ENCODE results near the gene LZTFL1.

Gene LZTFL1

DNA sequence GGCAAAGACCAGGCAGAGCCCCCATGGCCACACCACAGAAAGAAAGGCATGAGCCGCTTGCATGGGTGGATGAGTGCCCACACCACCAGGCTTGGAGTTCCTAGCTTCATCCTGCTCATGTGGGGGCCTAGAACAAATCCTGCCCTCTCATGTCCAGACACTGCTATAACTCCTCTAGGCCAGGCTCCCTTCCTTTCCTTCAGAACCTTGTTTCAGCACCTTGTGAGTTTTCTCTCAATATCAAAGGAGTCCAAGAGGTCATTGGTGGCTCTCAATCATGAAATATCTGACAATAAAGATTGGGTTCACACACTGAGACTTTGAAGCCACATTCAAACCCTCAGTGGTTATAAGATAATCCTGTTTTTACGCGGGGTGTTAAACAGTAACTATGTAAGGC is 58.3 kb downstream of the LZTFL1 start:
- H3K27ac ChIP-seq = no peak overlapping the region
- TF ChIP-seq, protein P1, sequence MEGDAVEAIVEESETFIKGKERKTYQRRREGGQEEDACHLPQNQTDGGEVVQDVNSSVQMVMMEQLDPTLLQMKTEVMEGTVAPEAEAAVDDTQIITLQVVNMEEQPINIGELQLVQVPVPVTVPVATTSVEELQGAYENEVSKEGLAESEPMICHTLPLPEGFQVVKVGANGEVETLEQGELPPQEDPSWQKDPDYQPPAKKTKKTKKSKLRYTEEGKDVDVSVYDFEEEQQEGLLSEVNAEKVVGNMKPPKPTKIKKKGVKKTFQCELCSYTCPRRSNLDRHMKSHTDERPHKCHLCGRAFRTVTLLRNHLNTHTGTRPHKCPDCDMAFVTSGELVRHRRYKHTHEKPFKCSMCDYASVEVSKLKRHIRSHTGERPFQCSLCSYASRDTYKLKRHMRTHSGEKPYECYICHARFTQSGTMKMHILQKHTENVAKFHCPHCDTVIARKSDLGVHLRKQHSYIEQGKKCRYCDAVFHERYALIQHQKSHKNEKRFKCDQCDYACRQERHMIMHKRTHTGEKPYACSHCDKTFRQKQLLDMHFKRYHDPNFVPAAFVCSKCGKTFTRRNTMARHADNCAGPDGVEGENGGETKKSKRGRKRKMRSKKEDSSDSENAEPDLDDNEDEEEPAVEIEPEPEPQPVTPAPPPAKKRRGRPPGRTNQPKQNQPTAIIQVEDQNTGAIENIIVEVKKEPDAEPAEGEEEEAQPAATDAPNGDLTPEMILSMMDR (conservative IDR thresholded peaks at IDR 0.05) = no peak
- no peak for TF ChIP-seq ZFX (IDR thresholded peaks at IDR 0.05)

DNA sequence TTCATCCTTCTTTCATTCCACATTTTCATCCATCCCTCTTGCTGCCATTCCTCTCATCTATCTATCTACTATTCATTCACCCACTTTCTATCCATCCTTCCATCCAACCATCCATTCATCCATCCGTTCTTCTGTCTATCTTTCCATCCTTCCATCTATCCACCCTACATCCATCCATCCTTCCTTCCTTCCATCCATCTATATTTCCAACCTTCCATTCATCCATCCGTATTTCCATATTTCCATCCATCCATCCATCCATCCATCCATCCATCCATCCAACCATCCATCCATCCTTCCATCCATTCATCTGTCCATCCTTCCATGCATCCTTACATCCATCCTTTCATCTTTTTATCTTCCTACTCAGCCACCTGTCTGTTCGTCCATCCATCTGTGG is 59.5 kb downstream of the LZTFL1 start:
- TF ChIP-seq, protein P1 (conservative IDR thresholded peaks at IDR 0.05) = no peak
- no peak for TF ChIP-seq ZFX (IDR thresholded peaks at IDR 0.05)
- H3K27ac ChIP-seq = no peak overlapping the region

DNA sequence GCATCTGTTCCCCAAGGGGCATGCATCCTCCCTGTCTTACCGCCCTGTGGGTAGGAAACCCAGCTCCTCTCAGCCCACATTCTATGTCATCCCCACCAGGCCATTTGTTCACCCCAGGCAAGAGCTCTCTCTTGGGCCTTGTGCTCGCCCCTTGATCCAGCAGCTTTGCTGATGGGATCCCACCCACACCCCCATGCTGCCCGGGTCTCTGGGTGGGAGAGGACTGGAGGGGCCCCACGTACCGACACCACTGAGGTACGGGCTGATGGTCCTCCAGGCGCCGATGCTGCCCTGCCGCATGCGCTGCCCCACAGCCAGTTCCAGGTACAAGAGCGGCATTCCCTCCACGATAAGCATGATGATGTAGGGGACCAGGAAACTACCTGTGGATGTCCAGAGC is 60.1 kb downstream of the LZTFL1 start:
- H3K27ac ChIP-seq = no peak overlapping the region
- no peak for TF ChIP-seq ZFX (IDR thresholded peaks at IDR 0.05)
- TF ChIP-seq, protein P1 (conservative IDR thresholded peaks at IDR 0.05) = no peak

DNA sequence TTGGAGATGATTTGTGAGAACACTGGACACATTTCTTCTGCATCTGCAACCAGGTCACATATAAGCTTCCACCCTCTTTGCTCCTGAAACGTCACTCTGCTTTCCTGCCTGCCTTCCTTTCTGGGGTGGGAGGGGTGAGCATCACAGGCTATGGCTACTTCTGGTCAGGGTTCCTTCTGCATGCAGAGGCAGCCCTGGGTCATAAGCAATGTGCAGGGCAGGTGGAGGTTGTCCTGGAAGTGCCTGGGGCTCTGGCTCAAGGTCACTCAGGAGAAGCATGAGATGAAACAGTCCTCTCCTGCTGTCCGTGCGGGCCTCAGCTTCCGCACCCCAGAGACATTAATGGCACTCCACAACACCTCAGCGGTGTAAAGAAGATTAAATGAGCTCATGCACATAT is 60.6 kb downstream of the LZTFL1 start:
- H3K27ac ChIP-seq = no peak overlapping the region
- TF ChIP-seq ZFX (IDR thresholded peaks at IDR 0.05) = no peak
- TF ChIP-seq, protein P1 (conservative IDR thresholded peaks at IDR 0.05) = no peak

DNA sequence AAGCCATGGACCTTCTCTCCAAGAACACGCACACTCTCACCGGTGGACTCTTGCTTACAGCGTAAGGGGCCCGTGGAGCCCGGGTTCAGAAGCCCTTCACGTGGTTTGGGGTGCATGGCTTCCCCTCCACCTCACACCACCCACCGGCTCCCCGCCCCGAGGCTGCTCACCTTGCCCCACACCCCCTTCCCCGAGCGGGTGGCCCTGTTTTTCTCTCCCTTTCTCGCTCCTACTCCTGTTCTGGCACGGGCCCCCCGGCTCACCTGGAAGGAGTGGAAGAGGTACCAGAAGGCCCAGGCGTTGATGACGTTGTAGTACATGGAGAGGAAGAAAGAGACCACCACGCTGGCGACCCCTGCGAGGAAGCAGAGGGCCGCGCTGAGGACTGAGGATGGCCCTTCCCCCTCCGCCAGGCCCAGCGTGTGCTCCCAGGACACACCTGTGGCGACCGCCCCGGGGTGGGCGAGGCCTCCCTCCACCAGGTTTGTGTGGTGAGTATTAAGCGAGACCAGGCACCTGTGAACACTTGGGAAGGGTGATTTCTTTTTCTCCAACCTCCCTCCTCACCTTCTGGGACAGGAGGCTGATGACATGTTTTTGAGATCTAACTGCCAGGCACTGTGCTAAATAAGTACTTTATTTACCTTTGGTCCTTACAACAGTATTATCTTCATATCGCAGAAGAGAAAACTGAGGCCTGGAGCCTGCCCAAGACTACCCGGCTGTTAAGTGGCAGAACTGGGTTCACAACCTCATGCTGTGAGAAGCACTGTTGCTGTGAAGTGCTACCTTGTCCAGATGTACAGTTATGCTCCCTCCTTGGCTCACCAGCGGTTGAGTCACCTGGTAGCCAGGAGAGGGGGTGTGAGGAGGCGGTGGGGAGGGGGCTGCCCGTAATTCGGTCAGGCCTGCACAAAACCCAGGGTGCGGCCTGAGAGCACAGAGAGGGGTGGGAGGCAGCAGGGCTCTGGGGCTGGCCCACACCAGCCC is 61.9 kb downstream of the LZTFL1 start:
- peak overlapping the region; percentile 47 for H3K27ac ChIP-seq
- TF ChIP-seq, protein P1 (conservative IDR thresholded peaks at IDR 0.05) = no peak
- TF ChIP-seq ZFX (IDR thresholded peaks at IDR 0.05) = no peak

DNA sequence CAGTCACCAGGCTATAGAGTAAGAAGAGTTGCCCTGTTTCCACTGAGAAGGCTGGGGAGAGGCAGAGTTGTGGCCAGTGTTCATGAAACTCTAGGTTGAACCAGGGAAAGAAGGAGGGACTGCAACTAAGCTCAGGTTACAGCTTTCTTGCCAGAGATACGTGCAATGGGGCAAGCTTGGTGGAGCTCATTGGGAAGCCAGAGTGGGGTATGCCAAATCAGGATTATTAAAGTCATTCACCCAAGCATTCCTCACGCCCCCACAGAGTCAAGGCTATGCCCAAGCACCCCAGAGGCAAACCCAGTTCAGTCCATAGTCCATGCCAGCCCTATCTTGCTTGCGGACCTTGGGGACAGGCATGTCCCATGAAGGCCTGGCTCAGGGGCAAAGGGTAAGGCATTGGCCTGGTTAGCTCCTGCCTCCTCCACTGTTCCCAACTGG is 63.1 kb downstream of the LZTFL1 start:
- H3K27ac ChIP-seq = peak overlapping the region; percentile 2; the same call in 1 of the 2 replicates
- TF ChIP-seq ZFX (IDR thresholded peaks at IDR 0.05) = no peak
- TF ChIP-seq, protein P1 (conservative IDR thresholded peaks at IDR 0.05) = no peak

DNA sequence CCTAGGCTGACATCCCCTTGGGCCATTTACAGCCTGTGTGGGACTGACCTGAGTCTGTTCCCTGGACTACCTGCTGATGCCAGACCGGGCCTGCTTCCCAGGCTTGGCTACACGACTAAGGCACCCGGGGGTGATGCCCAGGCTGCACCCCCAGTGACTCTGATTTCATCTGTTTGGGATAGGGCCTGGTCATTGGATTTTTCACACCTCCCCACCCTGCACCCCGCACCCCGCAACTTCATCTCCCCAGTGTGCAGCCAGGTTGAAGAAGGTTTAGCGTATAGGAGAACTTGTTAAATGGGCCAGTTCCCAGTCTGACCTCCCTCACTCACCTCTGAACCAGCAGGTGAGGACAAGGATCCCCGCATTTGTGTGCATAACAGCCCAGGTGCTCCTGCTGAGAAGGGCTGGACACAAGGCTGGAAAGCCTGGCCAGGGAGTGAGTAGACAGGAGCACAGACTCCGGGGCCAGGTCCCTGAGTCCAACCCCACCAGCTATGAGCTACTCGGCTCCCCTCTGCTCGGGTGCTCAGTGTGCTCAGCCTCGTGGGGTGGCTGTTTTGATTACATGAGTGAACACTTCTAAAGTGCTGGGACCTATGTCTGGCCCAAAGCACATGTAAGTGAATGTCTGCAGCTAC is 64.1 kb downstream of the LZTFL1 start:
- no peak overlapping the region for H3K27ac ChIP-seq
- no peak for TF ChIP-seq ZFX (IDR thresholded peaks at IDR 0.05)
- TF ChIP-seq, protein P1 (conservative IDR thresholded peaks at IDR 0.05) = no peak
